Prostate gland (tissue), 2 donors: ENCODE results near the gene DENND1B. TPM values are rescaled to one million over a fixed set of nuclear protein-coding genes. Genes with fewer than 3 reads are reported as not detected.

Experiments used
- DNase-seq: peaks from one replicate; pipeline ENCODE4 v3.0.0-alpha.2; 2019; ENCODE audit warnings: low spot score
- H3K27ac ChIP-seq, 2 donors: fragments of 200-600 bp; sonication (generic); 2 replicates each; pipeline ENCODE4 v1.5.1; 2017 to 2019
- H3K27me3 ChIP-seq: fragments of 200-600 bp; sonication (generic); replicated peaks from 2 replicates; pipeline ENCODE4 v1.5.1; 2019; ENCODE audit not compliant: insufficient read depth
- H3K36me3 ChIP-seq, 2 donors: fragments of 200-600 bp; sonication (generic); 1 replicate in 1 of 2; 2 replicates in 1 of 2; pipeline versions ENCODE4 v1.5.1 to v1.8.1; 2017 to 2019
- H3K4me1 ChIP-seq: fragments of 200-600 bp; sonication (generic); replicated peaks from 2 replicates; pipeline ENCODE4 v1.5.1; 2019
- H3K4me3 ChIP-seq, 2 donors: fragments of 200-600 bp; sonication (generic); 2 replicates each; pipeline ENCODE4 v1.5.1; 2017 to 2019
- H3K9me3 ChIP-seq: fragments of 200-600 bp; sonication (generic); 2 replicates; pipeline ENCODE4 v1.5.1; 2017
- POLR2A ChIP-seq: fragments of 450-650 bp; IDR thresholded peaks from one replicate; pipeline ENCODE4 v1.6.1; 2016; ENCODE audit warnings: antibody characterized with exemption, mild to moderate bottlenecking
- POLR2AphosphoS5 ChIP-seq: sonication (generic); formaldehyde crosslinking; IDR thresholded peaks from one replicate; pipeline ENCODE4 v1.6.1; 2017; ENCODE audit warnings: antibody characterized with exemption
- WGBS: methylation state at CpG from one replicate; pipeline ENCODE4 v1.1.5; 2018; 5-methylcytosine and 5-hydroxymethylcytosine counted together
- intact Hi-C: fragments of 100-400 bp; cut with DNase I; formaldehyde crosslinking; loops from one replicate; pipeline ENCODE4 v1.14.2; 2022
- total RNA-seq, 2 donors: library from RNA; depleted of rRNA; stranded (reverse); fragments of >200 nt; gene quantifications; one replicate each; pipeline ENCODE4 v1.1.0, GENCODE V29; 2016
- TF ChIP-seq, protein P1 (sequence below), 4 experiments: fragments of 200-600 bp in 2 of 4; fragments of 450-650 bp in 2 of 4; sonication (generic) in 2 of 4; IDR thresholded peaks; 1 replicate in 3 of 4; 2 replicates in 1 of 4; pipeline ENCODE4 v1.5.1; 2016 to 2019; ENCODE audit warnings: antibody characterized with exemption in 4 of 4, mild to moderate bottlenecking in 2 of 4, moderate library complexity in 2 of 4

DENND1B gene
- total RNA-seq, 2 donors from 2014 or later, result 13.5 to 14.1 TPM

- TF ChIP-seq, protein P1, sequence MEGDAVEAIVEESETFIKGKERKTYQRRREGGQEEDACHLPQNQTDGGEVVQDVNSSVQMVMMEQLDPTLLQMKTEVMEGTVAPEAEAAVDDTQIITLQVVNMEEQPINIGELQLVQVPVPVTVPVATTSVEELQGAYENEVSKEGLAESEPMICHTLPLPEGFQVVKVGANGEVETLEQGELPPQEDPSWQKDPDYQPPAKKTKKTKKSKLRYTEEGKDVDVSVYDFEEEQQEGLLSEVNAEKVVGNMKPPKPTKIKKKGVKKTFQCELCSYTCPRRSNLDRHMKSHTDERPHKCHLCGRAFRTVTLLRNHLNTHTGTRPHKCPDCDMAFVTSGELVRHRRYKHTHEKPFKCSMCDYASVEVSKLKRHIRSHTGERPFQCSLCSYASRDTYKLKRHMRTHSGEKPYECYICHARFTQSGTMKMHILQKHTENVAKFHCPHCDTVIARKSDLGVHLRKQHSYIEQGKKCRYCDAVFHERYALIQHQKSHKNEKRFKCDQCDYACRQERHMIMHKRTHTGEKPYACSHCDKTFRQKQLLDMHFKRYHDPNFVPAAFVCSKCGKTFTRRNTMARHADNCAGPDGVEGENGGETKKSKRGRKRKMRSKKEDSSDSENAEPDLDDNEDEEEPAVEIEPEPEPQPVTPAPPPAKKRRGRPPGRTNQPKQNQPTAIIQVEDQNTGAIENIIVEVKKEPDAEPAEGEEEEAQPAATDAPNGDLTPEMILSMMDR (IDR thresholded peaks at IDR 0.05), result no peak
- TF ChIP-seq POLR2A (no peak), POLR2AphosphoS5 (no peak)
- Histone ChIP-seq H3K4me1 (no peaks in the 10 kb centered on the region), H3K4me3 (no peak overlapping the region), H3K27ac (no peak overlapping the region), H3K27me3 (no peaks in the 10 kb centered on the region), H3K9me3 (no peaks in the 10 kb centered on the region), H3K36me3 (no peaks in the 10 kb centered on the region)
- intact Hi-C loops, result no loop called here
- DNase-seq, result no peak
These were observed 21.7 kb upstream of the DENND1B start for GRCh38 chr1:197797010-197797409.

DNA sequence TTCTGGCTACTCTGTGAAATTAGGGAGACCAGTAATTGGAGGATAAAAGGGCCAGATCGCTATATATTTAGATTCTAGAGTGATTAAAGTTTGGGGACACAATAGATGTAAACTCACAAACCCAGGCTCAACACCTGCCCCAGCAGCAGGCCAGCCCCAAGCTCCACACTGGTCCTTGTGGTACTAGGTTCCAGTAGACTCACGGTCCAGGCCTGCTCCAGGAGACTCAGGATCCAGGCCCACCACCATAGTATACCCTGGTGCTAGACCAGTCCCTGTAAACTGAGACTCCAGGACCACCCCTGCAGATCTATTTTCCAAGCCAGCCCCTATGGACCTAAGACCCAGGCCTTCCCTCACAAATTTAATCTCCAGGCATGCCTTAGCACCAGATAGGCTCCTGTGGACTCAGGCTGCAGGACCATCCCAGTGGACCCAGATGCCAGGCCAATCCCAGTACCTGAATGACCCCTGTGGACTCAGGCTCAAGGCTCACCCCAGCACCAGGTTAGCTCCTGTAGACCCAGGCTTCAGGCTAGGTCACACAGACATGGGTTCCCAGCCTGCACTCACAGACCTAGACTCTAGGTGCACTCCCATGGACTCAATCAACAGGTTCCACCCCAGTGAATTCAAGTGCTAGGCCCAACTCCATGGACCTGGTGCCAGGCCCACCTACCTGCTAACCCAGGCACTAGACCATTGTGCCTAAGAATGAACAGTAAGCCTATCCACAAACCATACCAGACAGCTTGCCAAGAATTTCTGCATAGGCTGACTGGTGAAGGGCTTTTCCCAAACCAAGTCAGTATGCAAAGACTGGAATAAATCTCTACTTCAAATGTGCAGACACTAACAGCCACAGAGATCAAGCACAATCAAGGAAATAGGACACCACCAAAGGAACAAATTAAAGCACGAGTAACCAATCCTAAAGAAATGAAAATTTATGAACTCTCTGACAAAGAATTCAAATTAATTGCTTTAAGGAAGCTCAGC lies 13.8 kb upstream of the DENND1B start:
- intact Hi-C loops, result no loop called here
- no peak for DNase-seq

DNA sequence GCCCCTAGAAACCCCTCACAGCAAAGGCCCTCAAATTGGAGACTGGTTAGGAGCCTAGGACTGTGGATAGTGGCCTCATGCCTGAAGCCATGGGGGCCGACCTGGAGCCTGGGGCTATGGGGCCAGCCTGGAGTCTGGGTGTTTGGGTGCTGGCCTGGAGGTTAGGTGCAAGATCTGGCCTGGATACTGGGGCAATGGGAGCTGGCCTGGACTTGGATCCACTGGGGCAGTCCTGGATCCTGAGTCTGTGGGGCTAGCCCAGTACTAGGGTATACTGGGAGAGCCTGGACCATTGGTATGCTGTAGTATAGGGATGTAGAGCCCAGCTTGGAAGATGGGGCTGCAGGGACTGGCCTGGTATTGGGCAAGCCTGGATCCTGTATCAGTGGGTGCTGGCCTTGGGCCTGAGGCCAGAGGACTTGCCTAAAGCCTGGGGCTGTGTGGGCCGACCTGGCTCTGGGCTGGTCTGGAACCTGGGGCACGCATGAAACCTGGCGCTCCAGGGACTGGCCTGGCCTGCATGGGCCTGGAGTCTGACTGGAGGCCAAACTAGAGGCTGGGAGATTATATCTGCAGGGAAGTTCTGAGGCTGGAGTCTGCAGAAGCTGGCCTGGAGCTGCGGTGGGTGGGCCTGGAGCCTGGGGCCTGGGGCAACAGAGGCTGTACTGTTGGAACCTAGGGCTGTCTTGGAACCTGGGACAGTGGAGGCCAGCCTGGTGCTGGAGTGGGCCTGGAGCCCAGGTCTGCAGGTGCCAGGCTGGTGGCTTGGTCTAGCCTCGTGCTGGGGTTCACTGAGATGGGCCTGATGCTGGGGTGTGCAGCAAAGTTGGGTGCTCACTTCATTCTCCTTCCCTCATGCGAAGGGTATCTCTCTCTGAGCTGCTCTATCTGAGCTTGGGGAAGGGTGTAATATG lies 12.6 kb upstream of the DENND1B start:
- peaks cover 3% of the 10 kb centered on the region for H3K4me1 ChIP-seq
- 84% methylated on average over 7 of the region's 7 CpGs for WGBS
- no peaks in the 10 kb centered on the region for H3K27me3 ChIP-seq
- DNase-seq, result no peak
- no peaks in the 10 kb centered on the region for H3K9me3 ChIP-seq
- TF ChIP-seq, protein P1 (IDR thresholded peaks at IDR 0.05), result no peak
- TF ChIP-seq POLR2A (no peak), POLR2AphosphoS5 (no peak)
- intact Hi-C loops, result no loop called here
- no peak overlapping the region for H3K27ac ChIP-seq
- H3K36me3 ChIP-seq, result no peaks in the 10 kb centered on the region
- no peak overlapping the region for H3K4me3 ChIP-seq

More for the DNA sequence above, 13.8 kb upstream of the DENND1B start:
- 84% methylated on average over 3 of the region's 3 CpGs for WGBS
- Histone ChIP-seq H3K9me3 (no peaks in the 10 kb centered on the region), H3K4me3 (no peak overlapping the region), H3K4me1 (no peaks in the 10 kb centered on the region), H3K27ac (no peak overlapping the region), H3K27me3 (no peaks in the 10 kb centered on the region), H3K36me3 (no peaks in the 10 kb centered on the region)
- TF ChIP-seq, protein P1 (IDR thresholded peaks at IDR 0.05), result no peak
- TF ChIP-seq POLR2AphosphoS5, result no peak
- TF ChIP-seq POLR2A, result no peak

DNA sequence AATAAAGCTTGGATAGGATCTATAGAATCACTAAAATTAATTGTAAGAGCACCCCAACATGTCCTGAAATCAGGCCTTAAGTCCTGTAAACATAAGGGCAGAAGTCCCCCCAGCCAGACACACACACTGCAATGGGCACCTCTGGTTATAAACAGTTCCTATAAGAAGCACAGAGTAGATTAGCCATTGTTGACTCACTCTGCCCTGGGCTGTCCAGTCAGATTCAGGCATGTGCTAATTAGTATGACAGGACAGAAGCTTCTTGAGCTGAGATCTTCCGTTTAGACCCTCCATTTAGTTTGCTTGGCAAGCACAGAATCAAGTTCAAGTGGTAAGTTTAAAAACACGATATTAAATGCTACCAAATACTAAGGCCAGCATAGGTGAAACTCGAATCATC lies 11.8 kb upstream of the DENND1B start:
- 92% methylated on average over 3 of the region's 3 CpGs for WGBS
- Histone ChIP-seq H3K27ac (no peak overlapping the region), H3K4me1 (peaks cover 10% of the 10 kb centered on the region), H3K9me3 (no peaks in the 10 kb centered on the region), H3K36me3 (no peaks in the 10 kb centered on the region), H3K4me3 (no peak overlapping the region), H3K27me3 (no peaks in the 10 kb centered on the region)
- TF ChIP-seq POLR2AphosphoS5 (no peak), POLR2A (no peak)
- TF ChIP-seq, protein P1 (IDR thresholded peaks at IDR 0.05), result no peak
- DNase-seq, result no peak
- intact Hi-C loops, result no loop called here
